ENCODE data around the gene VSIG10L2.

VSIG10L2 gene

GRCh38 chr11:125932301-125932700 is 13.5 kb upstream of the VSIG10L2 start:
- Histone ChIP-seq H3K4me3 (ENCODE audit: low read depth, low read length) (no peak overlapping the region), H3K27me3 (no peaks in the 10 kb centered on the region), H3K4me1 (peaks cover 11% of the 10 kb centered on the region; the same call in 1 of the 2 replicates), H3K9me3 (no peaks in the 10 kb centered on the region), H3K36me3 (no peaks in the 10 kb centered on the region)
- DNase-seq, result no peak
- no peak for TF ChIP-seq CTCF (IDR thresholded peaks at IDR 0.05; ENCODE audit: low read depth, low read length)

GRCh38 chr11:125933030-125933813 is 12.6 kb upstream of the VSIG10L2 start:
- no peaks in the 10 kb centered on the region for H3K27me3 ChIP-seq
- no peak for TF ChIP-seq CTCF (IDR thresholded peaks at IDR 0.05; ENCODE audit: low read depth, low read length)
- no peaks in the 10 kb centered on the region for H3K36me3 ChIP-seq
- H3K9me3 ChIP-seq, result no peaks in the 10 kb centered on the region
- no peak overlapping the region for H3K4me3 ChIP-seq (ENCODE audit: low read depth, low read length)
- peaks cover 11% of the 10 kb centered on the region; the same call in 1 of the 2 replicates for H3K4me1 ChIP-seq
- DNase-seq, result no peak

- no peak for DNase-seq
- no peak for TF ChIP-seq CTCF (IDR thresholded peaks at IDR 0.05; ENCODE audit: low read depth, low read length)
- H3K36me3 ChIP-seq, result no peaks in the 10 kb centered on the region
- no peaks in the 10 kb centered on the region for H3K27me3 ChIP-seq
- no peaks in the 10 kb centered on the region for H3K9me3 ChIP-seq
- peaks cover 11% of the 10 kb centered on the region; the same call in 1 of the 2 replicates for H3K4me1 ChIP-seq
- H3K4me3 ChIP-seq (ENCODE audit: low read depth, low read length), result no peak overlapping the region
These were observed 11.4 kb upstream of the VSIG10L2 start for GRCh38 chr11:125934473-125934872.

- peak; percentile 42 for TF ChIP-seq CTCF (IDR thresholded peaks at IDR 0.05; ENCODE audit: low read depth, low read length)
- DNase-seq, result no peak
- H3K36me3 ChIP-seq, result no peaks in the 10 kb centered on the region
- H3K4me1 ChIP-seq, result peaks cover 11% of the 10 kb centered on the region; the same call in 1 of the 2 replicates
- no peaks in the 10 kb centered on the region for H3K9me3 ChIP-seq
- no peaks in the 10 kb centered on the region for H3K27me3 ChIP-seq
- H3K4me3 ChIP-seq (ENCODE audit: low read depth, low read length), result no peak overlapping the region
These were observed 10.8 kb upstream of the VSIG10L2 start for GRCh38 chr11:125935056-125935455.

- Histone ChIP-seq H3K4me1 (peaks cover 11% of the 10 kb centered on the region; the same call in 1 of the 2 replicates), H3K27me3 (no peaks in the 10 kb centered on the region), H3K4me3 (ENCODE audit: low read depth, low read length) (no peak overlapping the region), H3K36me3 (no peaks in the 10 kb centered on the region), H3K9me3 (no peaks in the 10 kb centered on the region)
- peak; percentile 75 for DNase-seq
- no peak for TF ChIP-seq CTCF (IDR thresholded peaks at IDR 0.05; ENCODE audit: low read depth, low read length)
These were observed 10.1 kb upstream of the VSIG10L2 start for GRCh38 chr11:125935618-125936199.

- H3K9me3 ChIP-seq, result no peaks in the 10 kb centered on the region
- H3K4me3 ChIP-seq (ENCODE audit: low read depth, low read length), result no peak overlapping the region
- no peak for TF ChIP-seq CTCF (IDR thresholded peaks at IDR 0.05; ENCODE audit: low read depth, low read length)
- H3K36me3 ChIP-seq, result no peaks in the 10 kb centered on the region
- H3K4me1 ChIP-seq, result peaks cover 12% of the 10 kb centered on the region; the same call in 1 of the 2 replicates
- no peaks in the 10 kb centered on the region for H3K27me3 ChIP-seq
- DNase-seq, result no peak
These were observed 7.4 kb upstream of the VSIG10L2 start for GRCh38 chr11:125938418-125938817.
